Stomach (tissue), 9 donors: ENCODE measurements around the gene CMKLR1. TPM values are rescaled to one million over a fixed set of nuclear protein-coding genes. Genes with fewer than 3 reads are reported as not detected.

Experiments used
- DNase-seq, 2 donors: peaks; one replicate each; pipeline versions ENCODE4 v3.0.0 to v3.0.0-alpha.2; 2013 to 2019
- H3K27ac ChIP-seq, 5 donors: fragments of 200-600 bp in 4 of 5; sonication (generic) in 4 of 5; one replicate each; pipeline ENCODE4 v1.5.1; 2013 to 2019; ENCODE audit warnings: mild to moderate bottlenecking in 1 of 5, moderate library complexity in 1 of 5
- H3K27me3 ChIP-seq, 3 donors: fragments of 200-600 bp; sonication (generic); one replicate each; pipeline ENCODE4 v1.5.1; 2017 to 2019; ENCODE audit warnings: mixed run types in 1 of 3
- H3K36me3 ChIP-seq, 4 donors: fragments of 200-600 bp; sonication (generic); 1 replicate in 3 of 4; 2 replicates in 1 of 4; pipeline ENCODE4 v1.5.1; 2016 to 2019
- H3K4me1 ChIP-seq, 4 donors: fragments of 200-600 bp; sonication (generic); one replicate each; pipeline ENCODE4 v1.5.1; 2016 to 2019
- H3K4me3 ChIP-seq, 4 donors: fragments of 200-600 bp; sonication (generic) in 3 of 4; one replicate each; pipeline ENCODE4 v1.5.1; 2016 to 2019; ENCODE audit warnings: mild to moderate bottlenecking in 1 of 4
- H3K9me3 ChIP-seq, 4 donors: fragments of 200-600 bp; sonication (generic); one replicate each; pipeline ENCODE4 v1.5.1; 2016 to 2019
- CTCF ChIP-seq, 7 experiments: fragments of 450-650 bp in 4 of 7; fragments of 200-600 bp in 3 of 7; sonication (generic) in 3 of 7; IDR thresholded peaks; one replicate each; pipeline ENCODE4 v1.5.1; 2016 to 2019; ENCODE audit warnings: antibody characterized with exemption in 7 of 7, control low read depth in 2 of 7, mild to moderate bottlenecking in 1 of 7
- EP300 ChIP-seq: sonication (generic); formaldehyde crosslinking; IDR thresholded peaks from one replicate; pipeline ENCODE4 v1.6.1; 2017; ENCODE audit warnings: antibody characterized with exemption
- POLR2A ChIP-seq, 4 donors: fragments of 450-650 bp; IDR thresholded peaks; one replicate each; pipeline ENCODE4 v1.6.1; 2016; ENCODE audit warnings: antibody characterized with exemption in 4 of 4, control low read depth in 2 of 4, mild to moderate bottlenecking in 1 of 4, moderate library complexity in 1 of 4
- POLR2AphosphoS5 ChIP-seq, 3 donors: sonication (generic); formaldehyde crosslinking; IDR thresholded peaks; one replicate each; pipeline ENCODE4 v1.6.1; 2016; ENCODE audit warnings: antibody characterized with exemption in 3 of 3
- WGBS, 5 donors: extraction: QIAGEN DNeasy Blood & Tissue Kit in 3 of 5; methylation state at CpG; one replicate each; pipeline versions ENCODE4 v1.1.5 to v1.1.7; 2013 to 2018; 5-methylcytosine and 5-hydroxymethylcytosine counted together
- intact Hi-C: fragments of 100-400 bp; cut with DNase I; formaldehyde crosslinking; loops from one replicate; pipeline ENCODE4 v1.15.1; 2023; ENCODE audit warnings: low total_unique reads
- polyA plus RNA-seq, 3 donors: library from polyadenylated mRNA; stranded (reverse); fragments of 200-250 nt; gene quantifications; one replicate each; pipeline ENCODE4 v1.2.3, GENCODE V29; 2013
- total RNA-seq, 5 donors: library from RNA; depleted of rRNA; stranded (reverse); fragments of >200 nt; gene quantifications; one replicate each; pipeline versions ENCODE4 v1.1.0 to v1.2.3, GENCODE V29; 2014 to 2016
- donor health status: healthy with polysubstance abuse.
- donor health status: Bipolar disorder and iron deficiency.
- donor health status: healthy.

The CMKLR1 gene
- total and polyA plus RNA-seq, 8 donors: 0.45 to 46.1 (median 2.3) TPM

GRCh38 chr12:108267450-108267849 lies 71.7 kb downstream of the CMKLR1 start:
- no peaks in the 10 kb centered on the region for H3K4me1 ChIP-seq
- H3K9me3 ChIP-seq: peaks cover 0 to 4% (median 0%) of the 10 kb centered on the region in 4 donors
- WGBS, 5 donors: 67 to 80% (median 70%) methylated on average over 4 of the region's 4 CpGs
- intact Hi-C loops: no loop called here
- H3K27me3 ChIP-seq: peaks cover 0 to 14% (median 0%) of the 10 kb centered on the region in 3 donors
- no peak overlapping the region for H3K4me3 ChIP-seq
- TF ChIP-seq POLR2A (IDR thresholded peaks at IDR 0.05) (no peak), CTCF (IDR thresholded peaks at IDR 0.05) (no peak), EP300 (no peak), POLR2AphosphoS5 (IDR thresholded peaks at IDR 0.05) (no peak)
- no peaks in the 10 kb centered on the region for H3K36me3 ChIP-seq
- H3K27ac ChIP-seq: no peak overlapping the region
- DNase-seq: no peak

GRCh38 chr12:108266131-108266530 lies 73.0 kb downstream of the CMKLR1 start:
- intact Hi-C loops: no loop called here
- no peak for TF ChIP-seq POLR2A (IDR thresholded peaks at IDR 0.05)
- TF ChIP-seq EP300: no peak
- no peak for TF ChIP-seq CTCF (IDR thresholded peaks at IDR 0.05)
- no peak for TF ChIP-seq POLR2AphosphoS5 (IDR thresholded peaks at IDR 0.05)
- Histone ChIP-seq H3K36me3 (no peaks in the 10 kb centered on the region), H3K4me1 (no peaks in the 10 kb centered on the region), H3K27ac (no peak overlapping the region), H3K27me3 (peaks cover 0 to 14% (median 0%) of the 10 kb centered on the region in 3 donors), H3K4me3 (no peak overlapping the region), H3K9me3 (peaks cover 0 to 17% (median 9%) of the 10 kb centered on the region in 4 donors)
- WGBS, 5 donors: 45 to 75% (median 62%) methylated on average over 1 of the region's 1 CpG
- DNase-seq: no peak

- WGBS, 5 donors: 64 to 80% (median 79%) methylated on average over 1 of the region's 1 CpG
- TF ChIP-seq POLR2AphosphoS5 (IDR thresholded peaks at IDR 0.05): no peak
- no peak for TF ChIP-seq CTCF (IDR thresholded peaks at IDR 0.05)
- no peak for TF ChIP-seq EP300
- no peak for TF ChIP-seq POLR2A (IDR thresholded peaks at IDR 0.05)
- intact Hi-C loops: no loop called here
- H3K27ac ChIP-seq: no peak overlapping the region
- no peaks in the 10 kb centered on the region for H3K36me3 ChIP-seq
- no peaks in the 10 kb centered on the region for H3K4me1 ChIP-seq
- H3K27me3 ChIP-seq: peaks cover 0 to 14% (median 0%) of the 10 kb centered on the region in 3 donors
- no peak overlapping the region for H3K4me3 ChIP-seq
- peaks cover 0 to 23% (median 14%) of the 10 kb centered on the region in 4 donors for H3K9me3 ChIP-seq
- no peak for DNase-seq
Observed at GRCh38 chr12:108265505-108265904, 73.6 kb downstream of the CMKLR1 start.

- no peak overlapping the region for H3K4me3 ChIP-seq
- peaks cover 0 to 38% (median 31%) of the 10 kb centered on the region in 4 donors for H3K9me3 ChIP-seq
- no peaks in the 10 kb centered on the region for H3K4me1 ChIP-seq
- no peak for DNase-seq
- intact Hi-C loops: no loop called here
- H3K27me3 ChIP-seq: peaks cover 0 to 27% (median 0%) of the 10 kb centered on the region in 3 donors
- no peaks in the 10 kb centered on the region for H3K36me3 ChIP-seq
- TF ChIP-seq EP300 (no peak), POLR2A (IDR thresholded peaks at IDR 0.05) (no peak), POLR2AphosphoS5 (IDR thresholded peaks at IDR 0.05) (no peak), CTCF (IDR thresholded peaks at IDR 0.05) (no peak)
- no peak overlapping the region for H3K27ac ChIP-seq
Observed at GRCh38 chr12:108260969-108261368, 78.1 kb downstream of the CMKLR1 start.
